Mammary microvascular endothelial cell (primary cell): ENCODE results near the gene LEMD1. TPM values are rescaled to one million over a fixed set of nuclear protein-coding genes. Genes with fewer than 3 reads are reported as not detected.

Source experiments
- total RNA-seq: library from RNA; depleted of rRNA; stranded (reverse); fragments of >200 nt; gene quantifications from 2 replicates; pipeline ENCODE4 v1.2.3, GENCODE V29; 2015

Gene LEMD1, protein sequence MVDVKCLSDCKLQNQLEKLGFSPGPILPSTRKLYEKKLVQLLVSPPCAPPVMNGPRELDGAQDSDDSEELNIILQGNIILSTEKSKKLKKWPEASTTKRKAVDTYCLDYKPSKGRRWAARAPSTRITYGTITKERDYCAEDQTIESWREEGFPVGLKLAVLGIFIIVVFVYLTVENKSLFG
- not detected in 2 replicates for total RNA-seq

DNA sequence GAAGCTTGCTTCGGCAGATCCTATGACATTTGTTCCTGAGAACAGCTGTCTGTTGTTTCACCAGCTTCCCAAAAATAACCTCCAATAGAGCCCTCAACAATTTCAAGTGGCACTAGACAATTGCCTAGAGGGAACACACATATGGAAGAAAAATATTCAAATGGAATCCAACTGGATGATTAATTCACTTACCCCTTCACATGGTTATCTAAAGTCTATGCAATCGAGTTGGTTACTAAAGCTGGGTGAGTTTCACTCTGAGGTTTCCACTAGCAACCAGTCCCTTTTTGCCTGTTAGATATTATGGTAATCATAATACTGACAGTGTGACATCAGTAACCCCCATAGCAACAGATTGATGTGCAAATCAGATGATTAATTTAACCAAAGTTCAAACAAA lies at the start of gene LEMD1:
Gene LEMD1 (minus strand): TSS at position 259 of the 400 bp plus-strand sequence. CDS start 1,520 bp downstream, outside the sequence.

GRCh38 chr1:205455581-205456382 lies 33.9 kb upstream of the LEMD1 start, which contains the start of gene BLACAT1:
TSS of gene BLACAT1 (minus strand) at chr1:205456045.

DNA sequence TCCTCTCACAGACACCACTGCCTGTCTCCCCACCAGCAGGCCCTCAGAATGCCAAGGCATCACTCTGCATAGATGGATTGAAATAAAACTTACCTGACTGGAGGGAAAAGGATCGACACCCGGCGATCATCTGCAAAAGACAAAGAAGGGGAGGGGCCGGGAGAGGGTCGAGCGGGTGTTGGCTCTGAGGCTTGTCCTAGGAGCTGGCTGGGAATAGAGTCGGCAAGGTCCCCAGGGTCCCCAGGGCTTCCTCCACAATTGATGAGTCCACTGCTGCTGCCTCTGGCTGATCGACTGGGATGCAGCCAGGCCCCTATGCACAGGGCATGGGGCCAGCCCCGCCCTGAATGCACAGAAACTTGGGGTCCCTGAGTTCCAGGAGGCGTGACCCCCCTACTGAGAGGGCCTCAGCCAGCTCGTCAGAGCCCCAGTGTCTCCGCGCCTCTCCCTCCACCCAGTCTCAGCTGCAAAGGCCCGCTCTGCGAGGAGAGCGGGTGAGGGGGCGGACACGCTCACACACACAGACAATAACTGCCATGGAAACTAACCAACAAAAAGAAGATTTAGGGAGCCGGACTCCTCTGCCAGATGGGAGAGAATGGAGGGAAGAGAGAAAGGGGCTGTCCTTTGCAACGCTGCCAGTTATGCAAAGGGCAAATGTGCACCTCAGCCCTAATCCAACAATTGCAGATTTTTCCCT lies 65.3 kb downstream of the LEMD1 start, which contains the start of gene KLHDC8A:
Gene KLHDC8A (minus strand): TSS at position 483 of the 700 bp plus-strand sequence. CDS start 13,318 bp downstream, outside the sequence.

Other genes starting within 250 kb of the LEMD1 start
- gene DSTYK, start 210.4 kb downstream of the LEMD1 start, total RNA-seq: 5.8 and 6.0 TPM in 2 replicates
- 2.3 and 4.7 TPM in 2 replicates for gene TMCC2, start 194.1 kb downstream of the LEMD1 start, total RNA-seq
- gene NUAK2, start 100.3 kb downstream of the LEMD1 start, total RNA-seq: 11.1 and 15.7 TPM in 2 replicates
- gene KLHDC8A, start 65.1 kb downstream of the LEMD1 start, total RNA-seq: not detected in 2 replicates
- 0.05 and 0.07 TPM in 2 replicates for gene BLACAT1, start 34.0 kb upstream of the LEMD1 start, total RNA-seq
- gene CDK18, start 82.6 kb upstream of the LEMD1 start, total RNA-seq: 0.15 and 1.4 TPM in 2 replicates
- gene ELK4, start 210.0 kb upstream of the LEMD1 start, total RNA-seq: 18.9 and 20.1 TPM in 2 replicates